BJ (cell line): ENCODE data around the gene ST6GALNAC1. TPM values are rescaled to one million over a fixed set of nuclear protein-coding genes. Genes with fewer than 3 reads are reported as not detected.

Source experiments
- CTCF ChIA-PET: fragments of 350-600 bp; formaldehyde crosslinking; extraction: SDS; loops from one replicate; lab custom pipeline; 2021; ENCODE audit warnings: antibody characterized with exemption, inconsistent platforms; lab: Yijun Ruan, JAX
- POLR2A ChIA-PET: fragments of 300-600 bp; sonication (Branson Sonifier 250); formaldehyde crosslinking; extraction: SDS; loops from one replicate; lab custom pipeline; 2021; ENCODE audit warnings: antibody characterized with exemption; lab: Charles Lee
- DNase-seq: peaks from one replicate; pipeline ENCODE4 v3.0.0-alpha.2; 2011; ENCODE audit warnings: low read depth
- H3K27me3 ChIP-seq: 2 replicates; pipeline ENCODE4 v1.6.0; 2011; ENCODE audit warnings: low read length; ENCODE audit not compliant: control insufficient read depth, insufficient read depth
- H3K36me3 ChIP-seq: 2 replicates; pipeline ENCODE4 v1.5.1; 2011; ENCODE audit warnings: low read length; ENCODE audit not compliant: control insufficient read depth, insufficient read depth
- H3K4me3 ChIP-seq: 2 replicates; pipeline ENCODE4 v1.5.1; 2011; ENCODE audit warnings: low read depth, mild to moderate bottlenecking, control low read depth, low read length
- CTCF ChIP-seq: IDR thresholded peaks from 2 replicates; pipeline ENCODE4 v1.5.1; 2011; ENCODE audit warnings: low read depth, mild to moderate bottlenecking, control low read depth, inconsistent platforms, low read length, moderate library complexity; ENCODE audit not compliant: insufficient read depth
- polyA plus RNA-seq: library from polyadenylated mRNA; depleted of rRNA; stranded (reverse); fragments of >200 nt; gene quantifications from 2 replicates; pipeline ENCODE4 v1.2.3, GENCODE V29; 2011

The ST6GALNAC1 gene
- polyA plus RNA-seq, 1 experiment = not detected

DNA sequence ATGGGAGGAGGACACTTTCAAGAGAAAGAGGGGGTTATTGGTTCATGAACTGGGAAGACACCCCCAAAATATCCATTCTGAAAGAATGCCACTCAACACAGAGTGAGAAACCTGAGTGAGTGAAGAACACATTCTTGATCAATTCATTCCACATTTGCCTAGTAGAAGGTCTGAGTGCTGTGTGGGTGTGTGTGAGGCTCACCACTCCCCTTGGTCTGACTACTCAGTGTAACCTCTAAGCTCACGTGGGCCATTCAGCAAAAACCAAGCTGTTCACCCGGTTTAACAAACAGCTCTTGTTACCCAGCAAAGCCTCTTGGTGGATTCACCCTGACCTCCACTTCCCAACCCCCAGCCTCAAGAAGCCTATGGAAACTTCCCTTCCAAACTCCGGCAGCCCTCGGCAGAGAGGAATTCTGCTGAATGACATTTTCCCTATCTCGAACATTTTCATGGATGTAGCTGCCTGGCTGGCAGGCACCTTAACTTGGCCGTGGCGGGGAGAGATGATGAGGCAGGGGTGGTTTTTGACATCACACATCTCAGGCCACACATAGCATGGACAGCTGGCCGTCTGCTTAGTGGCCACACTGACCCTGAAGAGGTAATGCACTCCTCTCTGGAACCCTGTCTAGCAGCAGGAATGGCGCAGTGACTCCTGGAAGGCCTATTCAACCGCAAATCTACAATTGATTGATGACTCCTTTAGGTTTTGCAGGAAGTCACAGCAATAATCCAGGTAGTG, 11.6 kb downstream of the ST6GALNAC1 start:
- peaks cover 2% of the 10 kb centered on the region for H3K27me3 ChIP-seq
- no peak for TF ChIP-seq CTCF
- ChIA-PET CTCF (interaction anchor here (0.8 to 1.1 kb wide), 2 partner anchors 8 to 108 kb away, joined by 3 to 5 read pairs; no protein-coding TSS in a partner anchor), POLR2A (no interaction called here)
- H3K36me3 ChIP-seq = no peaks in the 10 kb centered on the region
- DNase-seq = no peak
- no peak overlapping the region for H3K4me3 ChIP-seq

GRCh38 chr17:76630151-76630550, 13.4 kb downstream of the ST6GALNAC1 start:
- Histone ChIP-seq H3K27me3 (peaks cover 9% of the 10 kb centered on the region), H3K4me3 (no peak overlapping the region), H3K36me3 (no peaks in the 10 kb centered on the region)
- DNase-seq = no peak
- TF ChIP-seq CTCF = no peak
- ChIA-PET POLR2A (no interaction called here), CTCF (interaction anchor here (0.6 kb wide), 1 partner anchor 107 kb away, joined by 3 read pairs; no protein-coding TSS in a partner anchor)

DNA sequence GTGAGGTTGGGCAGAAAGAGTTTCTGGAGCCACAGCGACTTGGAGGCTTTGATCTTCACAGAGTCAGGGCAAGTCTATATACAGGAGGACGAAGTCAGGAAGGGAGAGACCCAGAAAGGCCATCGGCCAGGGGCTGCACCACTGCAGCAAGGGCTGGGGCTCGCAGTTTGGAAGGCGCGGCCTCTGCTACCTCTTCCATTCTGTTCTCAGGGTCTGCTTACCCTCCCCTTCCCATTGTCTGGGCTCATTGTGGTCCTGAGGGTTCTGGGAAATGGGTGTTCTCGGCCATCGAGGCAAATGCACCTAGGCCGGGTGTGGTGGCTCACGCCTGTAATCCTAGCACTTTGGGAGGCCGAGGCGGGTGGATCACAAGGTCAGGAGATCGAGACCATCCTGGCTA, 16.0 kb downstream of the ST6GALNAC1 start:
- Histone ChIP-seq H3K27me3 (peaks cover 11% of the 10 kb centered on the region), H3K36me3 (no peaks in the 10 kb centered on the region), H3K4me3 (no peak overlapping the region)
- no peak for TF ChIP-seq CTCF
- ChIA-PET CTCF (interaction anchor here (1.6 kb wide), 1 partner anchor 37 kb away, joined by 3 read pairs; no protein-coding TSS in a partner anchor), POLR2A (no interaction called here)
- no peak for DNase-seq

DNA sequence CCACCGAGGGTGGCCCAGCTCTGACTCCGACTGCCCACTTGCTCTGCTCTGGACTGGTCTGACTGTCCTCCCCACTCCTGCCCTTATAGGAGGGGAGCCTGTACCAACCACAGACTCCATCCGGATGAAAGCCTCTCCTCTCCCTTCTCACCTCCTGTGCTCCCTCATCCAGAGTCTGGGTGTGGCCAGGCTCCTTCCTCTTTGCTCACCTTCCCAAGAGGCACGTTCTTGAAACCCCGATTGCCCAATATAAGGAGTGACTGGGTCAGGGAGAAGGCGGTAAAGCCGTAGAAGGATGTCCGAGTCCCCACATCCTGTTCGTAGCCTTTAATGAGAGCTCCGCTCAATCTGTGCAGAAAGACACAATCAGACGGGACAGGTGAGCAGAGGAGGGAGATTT, 17.1 kb downstream of the ST6GALNAC1 start:
- no peak for DNase-seq
- CTCF ChIA-PET = interaction anchor here (0.7 to 6.0 kb wide), 5 partner anchors 13 to 105 kb away, joined by 3 to 68 read pairs (median 6); no protein-coding TSS in a partner anchor
- no peak for TF ChIP-seq CTCF
- Histone ChIP-seq H3K4me3 (no peak overlapping the region), H3K27me3 (peaks cover 11% of the 10 kb centered on the region), H3K36me3 (no peaks in the 10 kb centered on the region)
- POLR2A ChIA-PET = no interaction called here

DNA sequence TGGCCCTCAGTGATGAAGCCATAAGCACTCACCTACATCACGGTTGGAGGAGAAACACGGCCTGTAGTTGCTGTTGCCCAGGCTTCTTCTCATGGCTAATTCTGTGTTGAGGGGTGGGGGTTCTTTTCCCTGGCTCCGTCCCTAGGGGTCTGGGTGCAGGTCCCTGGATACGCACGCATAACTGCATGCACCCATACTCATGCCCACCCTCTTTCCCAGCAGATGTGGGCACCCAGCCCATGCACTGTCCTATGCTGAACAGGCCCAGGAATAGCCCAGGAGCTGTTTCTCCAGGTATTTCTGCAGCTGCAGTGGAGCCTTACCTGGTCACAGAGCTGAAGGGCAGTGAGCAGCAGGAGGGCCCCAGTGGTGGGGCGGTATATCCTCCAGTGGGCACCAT, 18.1 kb downstream of the ST6GALNAC1 start:
- no peak for DNase-seq
- no peaks in the 10 kb centered on the region for H3K36me3 ChIP-seq
- CTCF ChIA-PET = interaction anchor here (1.3 to 6.0 kb wide), 6 partner anchors 9 to 104 kb away, joined by 6 to 68 read pairs (median 19); no protein-coding TSS in a partner anchor
- H3K4me3 ChIP-seq = no peak overlapping the region
- peaks cover 11% of the 10 kb centered on the region for H3K27me3 ChIP-seq
- no peak for TF ChIP-seq CTCF
- POLR2A ChIA-PET = no interaction called here
